ENCODE results near the gene PML. TPM values are rescaled to one million over a fixed set of nuclear protein-coding genes. Genes with fewer than 3 reads are reported as not detected.
"Not testable (repeated sequence)": the region's sequence is repeated elsewhere in the genome, so short reads cannot be mapped to it uniquely, and the experiment has no call there.

PML gene
- polyA plus RNA-seq, 1 donor (not counting 4 experiments of a cell fraction or from before 2014, with no cell fraction given) = 20.5 TPM

DNA sequence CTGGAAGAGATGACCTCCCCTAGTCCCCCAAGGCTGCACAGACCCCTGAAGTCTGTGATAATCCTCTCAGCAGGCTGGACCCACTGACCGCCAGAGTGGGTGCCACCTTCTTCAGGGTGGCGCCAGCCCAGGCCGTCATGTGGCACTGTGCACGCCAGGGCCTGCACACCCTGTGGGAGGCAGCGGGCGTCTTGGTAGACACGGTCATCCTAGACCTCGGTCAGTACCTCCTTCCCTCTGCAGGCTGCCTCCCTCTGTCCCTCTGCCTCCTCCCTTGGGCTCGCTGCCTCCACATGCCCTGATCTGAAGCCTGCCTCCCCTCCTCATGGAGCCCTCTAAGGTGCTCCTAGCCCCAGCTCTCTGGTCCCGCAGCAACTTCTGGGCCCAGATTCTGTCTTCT, 101.1 kb downstream of the PML start:
- DNase-seq (ENCODE audit: low read depth, low spot score); H3K27ac ChIP-seq (ENCODE audit: control insufficient read depth, insufficient read depth, low read length); H3K4me2 ChIP-seq (ENCODE audit: control insufficient read depth, extremely low read depth, insufficient read depth, low read depth, low read length); H3K9ac ChIP-seq (ENCODE audit: control insufficient read depth, extremely low read depth, insufficient read depth, low read length); H3K4me1 ChIP-seq (ENCODE audit: control insufficient read depth, extremely low read depth, insufficient read depth, low read length); dilution Hi-C loops (cut with MboI; ENCODE audit: extremely low pct_ligation_motif_present, low sequenced_read_pairs); H4K20me1 ChIP-seq (ENCODE audit: control insufficient read depth, extremely low read depth, insufficient read depth, low read length); H3K27me3 ChIP-seq (ENCODE audit: control insufficient read depth, extremely low read depth, insufficient read depth, low read length); H3K9me3 ChIP-seq (ENCODE audit: control insufficient read depth, low read depth, low read length); H3K36me3 ChIP-seq (ENCODE audit: control insufficient read depth in 2 of 2, extremely low read depth in 1 of 2, insufficient read depth in 2 of 2, low read length in 2 of 2); FAIRE-seq; H3K9me1 ChIP-seq (ENCODE audit: control insufficient read depth, extremely low read depth, insufficient read depth, low read length); H2AFZ ChIP-seq (ENCODE audit: control insufficient read depth, low read length); H3K4me3 ChIP-seq (ENCODE audit: control insufficient read depth in 2 of 3, extremely low read depth in 1 of 3, insufficient read depth in 2 of 3, low read depth in 1 of 3, low read length in 3 of 3); H3K79me2 ChIP-seq (ENCODE audit: control insufficient read depth, insufficient read depth, low read length): not testable (repeated sequence)

- H3K9me3 ChIP-seq (ENCODE audit: control insufficient read depth, low read depth, low read length); H3K9me1 ChIP-seq (ENCODE audit: control insufficient read depth, extremely low read depth, insufficient read depth, low read length); H3K27ac ChIP-seq (ENCODE audit: control insufficient read depth, insufficient read depth, low read length); H3K9ac ChIP-seq (ENCODE audit: control insufficient read depth, extremely low read depth, insufficient read depth, low read length); H3K4me3 ChIP-seq (ENCODE audit: control insufficient read depth in 2 of 3, extremely low read depth in 1 of 3, insufficient read depth in 2 of 3, low read depth in 1 of 3, low read length in 3 of 3); H4K20me1 ChIP-seq (ENCODE audit: control insufficient read depth, extremely low read depth, insufficient read depth, low read length); dilution Hi-C loops (cut with MboI; ENCODE audit: extremely low pct_ligation_motif_present, low sequenced_read_pairs); H3K4me2 ChIP-seq (ENCODE audit: control insufficient read depth, extremely low read depth, insufficient read depth, low read depth, low read length); H3K4me1 ChIP-seq (ENCODE audit: control insufficient read depth, extremely low read depth, insufficient read depth, low read length); FAIRE-seq; H3K27me3 ChIP-seq (ENCODE audit: control insufficient read depth, extremely low read depth, insufficient read depth, low read length); H3K36me3 ChIP-seq (ENCODE audit: control insufficient read depth in 2 of 2, extremely low read depth in 1 of 2, insufficient read depth in 2 of 2, low read length in 2 of 2); DNase-seq (ENCODE audit: low read depth, low spot score); H3K79me2 ChIP-seq (ENCODE audit: control insufficient read depth, insufficient read depth, low read length); H2AFZ ChIP-seq (ENCODE audit: control insufficient read depth, low read length): not testable (repeated sequence)
Measured at GRCh38 chr15:74096753-74097474, 102.4 kb downstream of the PML start.

Small RNAs within 50 kb of the gene (small RNA-seq; reads per million reads assigned to genes)
- gene RN7SL429P (ENCODE audit: insufficient read length in 3 of 3, low read depth in 3 of 3, low replicate concordance in 1 of 3) = 0 reads per million in 3 experiments

Other genes with a start within 250 kb of the PML start
- gene INSYN1, start 241.4 kb upstream of the PML start, polyA plus RNA-seq = 0.26 to 1.5 TPM (median 0.47 TPM) in 3 replicates
- gene TBC1D21, start 121.2 kb upstream of the PML start, polyA plus RNA-seq = not detected in 3 replicates
- 8.8 to 14.8 TPM (median 9.2 TPM) in 3 replicates for gene LOXL1, start 68.3 kb upstream of the PML start, polyA plus RNA-seq
- 7.0 to 12.9 TPM (median 9.4 TPM) in 3 replicates for gene STOML1, start 2.4 kb upstream of the PML start, polyA plus RNA-seq
- not detected in 3 replicates for gene GOLGA6A, start 87.8 kb downstream of the PML start, polyA plus RNA-seq
- not detected in 3 replicates for gene ISLR2, start 135.9 kb downstream of the PML start, polyA plus RNA-seq
- not detected in 3 replicates for gene ISLR, start 179.0 kb downstream of the PML start, polyA plus RNA-seq
- 0.09 TPM in 1 of 3 replicates, not detected in the others for gene STRA6, start 208.1 kb downstream of the PML start, polyA plus RNA-seq
- gene CCDC33, start 241.6 kb downstream of the PML start, polyA plus RNA-seq = not detected in 3 replicates

All from keratinocyte (primary cell).